Progenitor cell of endocrine pancreas (in vitro differentiated cells): ENCODE measurements around the gene BCO1. TPM values are rescaled to one million over a fixed set of nuclear protein-coding genes. Genes with fewer than 3 reads are reported as not detected.

Experiments
- DNase-seq: peaks from one replicate; pipeline ENCODE4 v3.0.0; 2021; ENCODE audit warnings: low spot score; ENCODE audit not compliant: unreplicated experiment
- H3K27ac Mint-ChIP-seq: 2 replicates; pipeline ENCODE4 v1.8.0; 2021; ENCODE audit warnings: mild to moderate bottlenecking, moderate library complexity, mixed read lengths
- H3K27me3 Mint-ChIP-seq: 2 replicates; pipeline ENCODE4 v1.8.0; 2021; ENCODE audit warnings: mixed read lengths
- H3K36me3 Mint-ChIP-seq: 2 replicates; pipeline ENCODE4 v1.8.0; 2022; ENCODE audit warnings: mixed read lengths; ENCODE audit not compliant: insufficient read depth
- H3K4me1 Mint-ChIP-seq: 2 replicates; pipeline ENCODE4 v1.8.0; 2021; ENCODE audit warnings: low read depth, mixed read lengths
- H3K4me3 Mint-ChIP-seq: 2 replicates; pipeline ENCODE4 v1.8.0; 2021; ENCODE audit warnings: low read depth, mild to moderate bottlenecking, moderate library complexity, mixed read lengths
- H3K9me3 Mint-ChIP-seq: 2 replicates; pipeline ENCODE4 v1.8.0; 2021; ENCODE audit warnings: low read depth, mixed read lengths
- CTCF ChIP-seq: fragments of 200-600 bp; sonication (generic); IDR thresholded peaks from one replicate; pipeline ENCODE4 v1.5.0; 2021; ENCODE audit warnings: antibody characterized with exemption, mild to moderate bottlenecking; ENCODE audit not compliant: unreplicated experiment
- long read RNA-seq: library from polyadenylated mRNA; unstranded; transcript quantifications from one replicate; pipeline ENCODE4 v2.0.0, GENCODE V29; 2020
- total RNA-seq: library from RNA; stranded (reverse); gene quantifications from 2 replicates; pipeline ENCODE4 v1.2.1, GENCODE V29; 2021

The BCO1 gene
- total RNA-seq, result 2.2 and 3.3 TPM in 2 replicates
- long read RNA-seq, transcript BCO1-201 (11 exons, 2,670 nt), result major isoform, 6 of 14 reads
- long read RNA-seq, partial matches to known transcripts, result 4 of 14 reads
- long read RNA-seq, other reads (novel, unspliced or antisense), result 4 of 14 reads

GRCh38 chr16:81238296-81239011 is at the start of gene BCO1:
BCO1 (plus strand) TSS chr16:81238689; CDS start chr16:81238909, 220 bp downstream.
- DNase-seq, result no peak
- peaks cover 3% of the 10 kb centered on the region for H3K27me3 Mint-ChIP-seq
- H3K9me3 Mint-ChIP-seq, result no peaks in the 10 kb centered on the region
- H3K27ac Mint-ChIP-seq, result peak within 1 kb of the TSS; percentile 96
- no peaks in the 10 kb centered on the region for H3K36me3 Mint-ChIP-seq
- TF ChIP-seq CTCF, result no peak
- H3K4me1 Mint-ChIP-seq, result peaks cover 16% of the 10 kb centered on the region
- peak within 1 kb of the TSS; percentile 67 for H3K4me3 Mint-ChIP-seq

- Mint-ChIP-seq H3K27ac (no peak overlapping the region), H3K36me3 (no peaks in the 10 kb centered on the region), H3K27me3 (peaks cover 9% of the 10 kb centered on the region), H3K9me3 (no peaks in the 10 kb centered on the region), H3K4me1 (peaks cover 6% of the 10 kb centered on the region), H3K4me3 (no peak overlapping the region)
- TF ChIP-seq CTCF, result no peak
- DNase-seq, result no peak
These were observed 49.3 kb upstream of the BCO1 start for GRCh38 chr16:81189100-81189664.

- no peak overlapping the region for H3K4me3 Mint-ChIP-seq
- H3K4me1 Mint-ChIP-seq, result peaks cover 6% of the 10 kb centered on the region
- H3K36me3 Mint-ChIP-seq, result no peaks in the 10 kb centered on the region
- H3K9me3 Mint-ChIP-seq, result no peaks in the 10 kb centered on the region
- peaks cover 16% of the 10 kb centered on the region for H3K27me3 Mint-ChIP-seq
- no peak overlapping the region for H3K27ac Mint-ChIP-seq
- TF ChIP-seq CTCF, result no peak
- DNase-seq, result no peak
These were observed 47.8 kb upstream of the BCO1 start for GRCh38 chr16:81190667-81191066.

- no peak for DNase-seq
These were observed 42.5 kb upstream of the BCO1 start for GRCh38 chr16:81195885-81196534.

More at GRCh38 chr16:81195885-81196534, 42.5 kb upstream of the BCO1 start:
- H3K27ac Mint-ChIP-seq, result no peak overlapping the region
- H3K4me3 Mint-ChIP-seq, result no peak overlapping the region
- H3K27me3 Mint-ChIP-seq, result peaks cover 22% of the 10 kb centered on the region
- no peaks in the 10 kb centered on the region for H3K9me3 Mint-ChIP-seq
- TF ChIP-seq CTCF, result no peak
- H3K4me1 Mint-ChIP-seq, result no peaks in the 10 kb centered on the region
- H3K36me3 Mint-ChIP-seq, result no peaks in the 10 kb centered on the region
